HG02678 (cell line): ENCODE measurements around the gene PEG3.

Experiments used
- ATAC-seq: cut with Tn5 transposase; IDR thresholded peaks from one replicate; pipeline ENCODE4 v1.9.1; 2021; ENCODE audit warnings: mild to moderate bottlenecking, moderate library complexity; ENCODE audit not compliant: unreplicated experiment

The PEG3 gene

DNA sequence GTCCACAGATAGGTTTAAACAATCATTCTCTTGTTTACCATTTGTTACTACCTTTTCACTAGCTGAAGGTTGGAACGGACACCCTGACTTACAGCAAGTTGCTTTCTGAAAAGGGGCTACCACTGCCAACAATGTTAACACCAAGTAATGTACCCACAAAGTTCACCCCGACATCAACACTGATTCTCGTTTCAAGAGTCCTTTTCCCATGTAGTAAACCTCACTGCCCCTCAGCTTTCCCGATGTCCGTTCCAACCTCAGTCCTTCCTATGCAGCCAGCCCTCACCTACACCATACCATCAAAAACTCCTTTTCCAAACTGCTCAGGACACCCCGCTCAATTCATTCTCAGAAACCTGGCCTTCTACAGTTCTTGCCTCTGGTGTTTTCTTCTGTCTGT, 29.0 kb downstream of the PEG3 start:
- ATAC-seq = no peak

DNA sequence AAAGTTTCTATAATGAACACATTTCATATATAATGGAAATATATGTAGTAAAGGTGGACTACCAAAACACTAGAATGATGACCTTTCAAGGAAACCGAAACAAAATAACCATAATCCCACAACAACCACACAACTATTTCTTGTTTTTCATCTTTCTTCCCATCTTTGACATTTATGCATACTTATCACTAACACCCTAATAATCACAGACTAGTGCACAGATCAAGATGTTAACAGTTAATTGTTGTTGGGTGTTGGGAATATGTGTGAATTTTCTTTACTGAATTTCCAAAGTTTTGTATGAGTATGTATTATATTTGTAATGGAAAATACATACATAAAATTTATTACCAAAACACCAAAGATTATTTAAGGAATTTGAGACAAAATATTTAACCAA, 30.3 kb downstream of the PEG3 start:
- ATAC-seq = no peak

DNA sequence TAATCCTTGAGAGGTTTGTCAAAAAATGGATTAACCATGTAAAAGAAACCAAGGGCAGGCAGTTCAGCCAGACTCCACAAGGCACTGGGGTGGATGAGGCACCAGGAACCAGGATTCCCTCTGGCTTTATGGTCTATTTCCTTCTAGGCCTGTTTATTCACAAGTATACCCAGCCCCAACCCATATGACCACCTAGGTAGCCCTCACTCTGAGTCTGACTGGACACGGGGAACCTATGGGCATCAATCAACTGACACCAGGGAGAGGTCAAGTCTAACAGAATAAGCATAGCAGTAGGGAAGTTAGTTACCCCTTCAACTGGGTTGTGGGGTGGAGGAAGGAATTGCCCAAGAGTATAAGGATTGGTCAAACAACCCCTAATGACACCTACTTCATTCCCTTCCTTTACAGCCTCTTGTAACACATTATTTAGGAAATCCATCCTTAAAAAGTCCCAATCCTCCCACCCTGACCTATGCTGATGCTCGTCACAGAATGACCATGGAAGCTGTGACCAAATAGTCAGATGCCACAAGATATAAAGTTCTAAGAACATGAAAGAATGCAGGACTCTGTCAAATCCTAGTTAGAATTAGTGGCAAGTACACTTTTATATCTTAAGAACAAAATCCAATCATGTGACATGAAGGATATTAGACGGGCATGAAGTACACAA, 31.7 kb downstream of the PEG3 start:
- no peak for ATAC-seq

DNA sequence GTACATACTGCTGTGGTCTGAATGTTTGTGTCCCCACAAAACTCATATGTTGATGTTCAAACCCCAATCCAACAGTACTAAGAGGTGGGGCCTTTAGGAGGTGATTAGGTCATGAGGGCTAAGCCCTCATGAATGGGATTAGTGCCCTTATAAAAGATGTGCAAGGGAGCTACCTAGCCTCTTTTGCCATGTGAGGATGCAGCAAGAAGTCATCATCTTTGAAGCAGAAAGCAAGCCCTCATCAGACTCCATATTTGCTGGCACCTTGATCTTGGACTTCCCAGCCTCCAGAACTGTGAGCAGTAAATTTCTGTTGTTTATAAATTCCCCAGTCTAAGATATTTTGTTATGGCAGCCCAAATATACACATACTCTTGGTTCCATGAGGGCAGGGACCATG, 33.9 kb downstream of the PEG3 start:
- no peak for ATAC-seq
